Fibroblast of lung (primary cell): Measurements from ENCODE around the gene PRSS16.

ENCODE experiments used
- EZH2 ChIP-seq: IDR thresholded peaks from 2 replicates; pipeline ENCODE4 v1.5.1; 2012; ENCODE audit warnings: low read length, control low read depth, mild to moderate bottlenecking; ENCODE audit errors: missing control alignments
- TF ChIP-seq, protein P1 (sequence below), 2 donors: IDR thresholded peaks in 1 of 2; conservative IDR thresholded peaks in 1 of 2; 1 replicate in 1 of 2; 2 replicates in 1 of 2; pipeline ENCODE4 v1.5.1; 2011 to 2012; ENCODE audit warnings: low read length in 2 of 2, control low read depth in 1 of 2, inconsistent platforms in 1 of 2, low read depth in 1 of 2, mild to moderate bottlenecking in 1 of 2

DNA sequence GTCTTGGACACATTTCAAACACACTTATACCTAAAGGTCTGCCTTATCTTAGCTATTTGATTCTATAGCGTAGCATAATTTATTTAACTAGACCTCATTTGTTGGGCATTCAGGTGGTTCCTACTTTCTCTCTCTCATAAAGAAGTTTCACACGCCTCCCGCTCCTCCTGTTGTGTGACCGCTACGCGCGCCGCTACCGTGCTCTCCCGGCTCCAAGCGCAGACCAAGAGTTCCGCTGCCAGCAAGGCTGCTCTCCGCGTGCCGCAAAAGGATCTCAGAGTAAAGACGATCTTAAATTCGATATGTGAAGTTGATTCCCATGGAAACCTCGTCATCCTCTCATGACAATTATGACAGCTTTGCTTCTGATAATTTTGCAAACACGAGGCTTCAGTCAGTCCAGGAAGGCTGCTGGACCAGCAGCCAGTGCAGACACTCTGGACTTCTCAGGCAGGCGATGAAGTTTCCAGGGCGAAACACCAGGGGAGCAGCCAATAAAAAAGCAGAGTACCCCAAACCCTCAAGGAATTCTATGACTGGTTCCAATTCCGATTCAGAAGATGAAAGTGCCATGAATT, 20.4 kb downstream of the PRSS16 start:
- TF ChIP-seq, protein P1, sequence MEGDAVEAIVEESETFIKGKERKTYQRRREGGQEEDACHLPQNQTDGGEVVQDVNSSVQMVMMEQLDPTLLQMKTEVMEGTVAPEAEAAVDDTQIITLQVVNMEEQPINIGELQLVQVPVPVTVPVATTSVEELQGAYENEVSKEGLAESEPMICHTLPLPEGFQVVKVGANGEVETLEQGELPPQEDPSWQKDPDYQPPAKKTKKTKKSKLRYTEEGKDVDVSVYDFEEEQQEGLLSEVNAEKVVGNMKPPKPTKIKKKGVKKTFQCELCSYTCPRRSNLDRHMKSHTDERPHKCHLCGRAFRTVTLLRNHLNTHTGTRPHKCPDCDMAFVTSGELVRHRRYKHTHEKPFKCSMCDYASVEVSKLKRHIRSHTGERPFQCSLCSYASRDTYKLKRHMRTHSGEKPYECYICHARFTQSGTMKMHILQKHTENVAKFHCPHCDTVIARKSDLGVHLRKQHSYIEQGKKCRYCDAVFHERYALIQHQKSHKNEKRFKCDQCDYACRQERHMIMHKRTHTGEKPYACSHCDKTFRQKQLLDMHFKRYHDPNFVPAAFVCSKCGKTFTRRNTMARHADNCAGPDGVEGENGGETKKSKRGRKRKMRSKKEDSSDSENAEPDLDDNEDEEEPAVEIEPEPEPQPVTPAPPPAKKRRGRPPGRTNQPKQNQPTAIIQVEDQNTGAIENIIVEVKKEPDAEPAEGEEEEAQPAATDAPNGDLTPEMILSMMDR (conservative IDR thresholded peaks at IDR 0.05 in 1 of 2, IDR thresholded peaks at IDR 0.05 in 1 of 2; ENCODE audit: low read depth in 1 of 2, low read length in 2 of 2): no peak
- TF ChIP-seq EZH2: no peak
